OCI-LY7 (cell line): ENCODE measurements around the gene NUP188. TPM values are rescaled to one million over a fixed set of nuclear protein-coding genes. Genes with fewer than 3 reads are reported as not detected.
A peak's percentile ranks its signal among the peaks of the same experiment; 100 is the strongest.

ENCODE experiments used
- BruUV-seq: library from RNA; stranded (reverse); fragments of 400-500 nt; replicated peaks from 2 replicates; lab custom pipeline; 2021; lab: Mats Ljungman, UMichigan
- CTCF ChIA-PET: fragments of 300-600 bp; sonication (Branson Sonifier 250); formaldehyde crosslinking; loops from one replicate; lab custom pipeline; 2022; ENCODE audit warnings: antibody characterized with exemption; ENCODE audit not compliant: unreplicated experiment; lab: Charles Lee
- POLR2A ChIA-PET: fragments of 300-600 bp; sonication (Branson Sonifier 250); formaldehyde crosslinking; loops from one replicate; lab custom pipeline; 2022; ENCODE audit warnings: antibody characterized with exemption; lab: Charles Lee
- DNase-seq: peaks from one replicate; pipeline ENCODE4 v3.0.0-alpha.2; 2015; ENCODE audit warnings: low spot score
- H2AFZ ChIP-seq: fragments of 200-600 bp; sonication (generic), shearing (Covaris generic); 2 replicates; pipeline ENCODE4 v1.6.1; 2014; ENCODE audit warnings: mild to moderate bottlenecking, antibody characterized with exemption, low read length, moderate library complexity
- H3K27ac ChIP-seq: fragments of 200-600 bp; sonication (generic); 2 replicates; pipeline ENCODE4 v1.5.1; 2014; ENCODE audit warnings: mixed run types, low read depth, mild to moderate bottlenecking, moderate library complexity, low read length, inconsistent platforms; ENCODE audit not compliant: poor library complexity, severe bottlenecking
- H3K36me3 ChIP-seq: fragments of 200-600 bp; sonication (generic); 2 replicates; pipeline ENCODE4 v1.6.1; 2014; ENCODE audit warnings: mild to moderate bottlenecking, antibody characterized with exemption, low read length, moderate library complexity, mixed read lengths; ENCODE audit not compliant: insufficient read depth
- H3K4me1 ChIP-seq: fragments of 200-600 bp; sonication (generic); 2 replicates; pipeline ENCODE4 v1.5.1; 2014; ENCODE audit warnings: mild to moderate bottlenecking, low read length; ENCODE audit not compliant: insufficient read depth, poor library complexity, severe bottlenecking
- H3K4me2 ChIP-seq: fragments of 200-600 bp; sonication (generic); 2 replicates; pipeline ENCODE4 v1.6.1; 2014; ENCODE audit warnings: mild to moderate bottlenecking, low read length
- H3K4me3 ChIP-seq: fragments of 200-600 bp; sonication (generic); 2 replicates; pipeline ENCODE4 v1.5.1; 2014; ENCODE audit warnings: mild to moderate bottlenecking, low read depth, low read length; ENCODE audit not compliant: poor library complexity, severe bottlenecking
- H3K79me2 ChIP-seq: fragments of 200-600 bp; sonication (generic); 2 replicates; pipeline ENCODE4 v1.6.1; 2016; ENCODE audit warnings: low read depth, mild to moderate bottlenecking, low read length, moderate library complexity, mixed read lengths; ENCODE audit not compliant: insufficient read depth
- H3K9me2 ChIP-seq: fragments of 200-600 bp; sonication (generic); 2 replicates; pipeline ENCODE4 v1.6.1; 2016; ENCODE audit warnings: mild to moderate bottlenecking, low read length, mixed read lengths; ENCODE audit not compliant: insufficient read depth
- H3K9me3 ChIP-seq: fragments of 200-600 bp; sonication (generic); 2 replicates; pipeline ENCODE4 v1.6.1; 2014; ENCODE audit warnings: mild to moderate bottlenecking, mixed run types, low read length, mixed read lengths
- H4K20me1 ChIP-seq: fragments of 200-600 bp; sonication (generic); 2 replicates; pipeline ENCODE4 v1.6.1; 2014; ENCODE audit warnings: mild to moderate bottlenecking, antibody characterized with exemption, low read length, moderate library complexity, mixed read lengths; ENCODE audit not compliant: insufficient read depth
- CTCF ChIP-seq: fragments of 200-600 bp; sonication (generic); conservative IDR thresholded peaks from 2 replicates; pipeline ENCODE4 v1.5.1; 2014; ENCODE audit warnings: mild to moderate bottlenecking, antibody characterized with exemption, low read length, moderate library complexity, mixed read lengths
- EZH2phosphoT487 ChIP-seq: fragments of 200-600 bp; sonication (generic); IDR thresholded peaks from 2 replicates; pipeline ENCODE4 v1.6.1; 2018; ENCODE audit warnings: low read depth, borderline replicate concordance, mild to moderate bottlenecking, mixed run types, antibody characterized with exemption, low read length, moderate library complexity, mixed read lengths
- intact Hi-C: fragments of 100-400 bp; cut with micrococcal nuclease; formaldehyde crosslinking; loops from one replicate; pipeline ENCODE4 v1.10.0; 2022; ENCODE audit not compliant: unreplicated experiment
- total RNA-seq, 2 experiments: library from RNA; depleted of rRNA in 1 of 2; stranded (reverse); fragments of >200 nt in 1 of 2; shearing (Covaris generic) in 1 of 2; gene quantifications; 2 replicates each; pipeline ENCODE4 v1.2.3, GENCODE V29; 2014 to 2022

The NUP188 gene
- total RNA-seq, 2 experiments from 2014 or later, result 73.6 to 83.8 TPM

DNA sequence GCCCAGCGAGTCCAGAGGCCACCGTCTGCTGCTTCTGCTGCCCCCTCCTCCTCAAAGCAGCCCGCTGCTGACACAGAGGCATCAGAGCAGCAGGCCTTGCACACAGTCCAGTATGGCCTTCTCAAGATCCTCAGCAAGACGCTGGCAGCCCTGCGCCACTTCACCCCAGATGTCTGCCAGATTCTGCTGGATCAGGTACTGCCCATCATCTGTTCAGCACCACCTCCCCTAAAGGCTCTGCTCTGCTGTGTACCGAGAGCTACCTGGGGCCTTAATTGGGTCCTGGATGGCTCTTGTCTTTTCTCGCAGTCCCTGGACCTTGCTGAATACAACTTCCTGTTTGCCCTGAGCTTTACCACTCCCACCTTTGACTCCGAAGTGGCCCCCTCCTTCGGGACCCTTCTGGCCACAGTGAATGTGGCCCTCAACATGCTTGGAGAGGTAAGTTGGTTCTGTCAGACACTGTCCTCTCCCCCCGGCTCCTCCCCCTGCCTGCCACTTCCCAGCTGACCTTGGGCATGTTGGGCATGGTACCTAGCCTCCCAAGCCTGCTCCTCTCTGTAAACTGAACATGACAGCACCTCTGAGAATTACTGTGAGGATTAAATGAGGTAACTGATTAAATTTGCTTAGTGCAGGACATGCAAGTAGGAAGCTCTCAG is 58.0 kb downstream of the NUP188 start:
- POLR2A ChIA-PET, result no interaction called here

GRCh38 chr9:129006328-129007034 is 59.0 kb downstream of the NUP188 start:
- intact Hi-C loops, result loop anchor here (5.0 kb wide), 1 partner anchor 144 kb away; no protein-coding TSS in a partner anchor
- H3K9me3 ChIP-seq, result no peaks in the 10 kb centered on the region
- H3K4me1 ChIP-seq, result no peaks in the 10 kb centered on the region
- H3K4me3 ChIP-seq, result no peak overlapping the region
- no peaks in the 10 kb centered on the region for H4K20me1 ChIP-seq
- H3K27ac ChIP-seq, result no peak overlapping the region
- no peak overlapping the region for H3K4me2 ChIP-seq
- BruUV-seq, result TSS peak; percentile 88
- no peaks in the 10 kb centered on the region for H3K79me2 ChIP-seq
- TF ChIP-seq EZH2phosphoT487, result no peak
- TF ChIP-seq CTCF, result peak; percentile 98
- no peaks in the 10 kb centered on the region for H3K9me2 ChIP-seq
- POLR2A ChIA-PET, result interaction anchor here (0.6 kb wide), 1 partner anchor 25 kb away, joined by 3 read pairs; no protein-coding TSS in a partner anchor
- DNase-seq, result peak; percentile 75
- CTCF ChIA-PET, result interaction anchor here (1.0 kb wide), 1 partner anchor 177 kb away, joined by 4 read pairs; no protein-coding TSS in a partner anchor
- H3K36me3 ChIP-seq, result peaks cover 78% of the 10 kb centered on the region
- H2AFZ ChIP-seq, result no peak overlapping the region

More for the DNA sequence above, 58.0 kb downstream of the NUP188 start:
- Histone ChIP-seq H3K27ac (no peak overlapping the region), H3K9me3 (no peaks in the 10 kb centered on the region), H3K4me1 (no peaks in the 10 kb centered on the region), H3K9me2 (no peaks in the 10 kb centered on the region), H4K20me1 (no peaks in the 10 kb centered on the region), H3K36me3 (peaks cover 85% of the 10 kb centered on the region), H2AFZ (no peak overlapping the region), H3K4me2 (no peak overlapping the region), H3K4me3 (no peak overlapping the region), H3K79me2 (no peaks in the 10 kb centered on the region)
- BruUV-seq, result no TSS peak
- TF ChIP-seq EZH2phosphoT487 (no peak), CTCF (no peak)
- no peak for DNase-seq
- CTCF ChIA-PET, result interaction anchor here (1.0 to 1.1 kb wide), 2 partner anchors 23 to 178 kb away, joined by 4 read pairs; partner anchors contain the start of gene SH3GLB2
- intact Hi-C loops, result loop anchor here (5.0 kb wide), 1 partner anchor 143 kb away; no protein-coding TSS in a partner anchor
